DMS 273 (cell line): ENCODE results near the gene GPC4.
"Not testable (repeated sequence)": the region's sequence is repeated elsewhere in the genome, so short reads cannot be mapped to it uniquely, and the experiment has no call there.

Experiments used
- DNase-seq: peaks from one replicate; lab custom pipeline; 2025; ENCODE audit not compliant: unreplicated experiment; lab: John Stamatoyannopoulos, UW

Gene GPC4

GRCh38 chrX:133307637-133308498 lies 107.4 kb downstream of the GPC4 start:
- no peak for DNase-seq

- no peak for DNase-seq
Observed at GRCh38 chrX:133307094-133307493, 108.2 kb downstream of the GPC4 start.

- no peak for DNase-seq
Observed at GRCh38 chrX:133306316-133306715, 109.0 kb downstream of the GPC4 start.

- DNase-seq: no peak
Observed at GRCh38 chrX:133305348-133305747, 109.9 kb downstream of the GPC4 start.

GRCh38 chrX:133302775-133303445 lies 112.4 kb downstream of the GPC4 start:
- DNase-seq: no peak

- DNase-seq: no peak
Observed at GRCh38 chrX:133300591-133300990, 114.7 kb downstream of the GPC4 start.

- DNase-seq: no peak
Observed at GRCh38 chrX:133297284-133297683, 118.0 kb downstream of the GPC4 start.

GRCh38 chrX:133294126-133294525 lies 121.2 kb downstream of the GPC4 start:
- no peak for DNase-seq

- no peak for DNase-seq
Observed at GRCh38 chrX:133290076-133290475, 125.2 kb downstream of the GPC4 start.

- no peak for DNase-seq
Observed at GRCh38 chrX:133287860-133288259, 127.4 kb downstream of the GPC4 start.

GRCh38 chrX:133285341-133285740 lies 129.9 kb downstream of the GPC4 start:
- DNase-seq: no peak

- not testable (repeated sequence) for DNase-seq
Observed at GRCh38 chrX:133279112-133279730, 136.1 kb downstream of the GPC4 start.

- no peak for DNase-seq
Observed at GRCh38 chrX:133273180-133273579, 142.1 kb downstream of the GPC4 start.

GRCh38 chrX:133269168-133269567 lies 146.1 kb downstream of the GPC4 start:
- DNase-seq: no peak

- no peak for DNase-seq
Observed at GRCh38 chrX:133267621-133268020, 147.7 kb downstream of the GPC4 start.

GRCh38 chrX:133265331-133265730 lies 150.0 kb downstream of the GPC4 start:
- no peak for DNase-seq

GRCh38 chrX:133258481-133258880 lies 156.8 kb downstream of the GPC4 start:
- DNase-seq: no peak

- DNase-seq: no peak
Observed at GRCh38 chrX:133254666-133255065, 160.6 kb downstream of the GPC4 start.

- DNase-seq: no peak
Observed at GRCh38 chrX:133251204-133251603, 164.1 kb downstream of the GPC4 start.

GRCh38 chrX:133250184-133251100 lies 164.8 kb downstream of the GPC4 start:
- no peak for DNase-seq
